ENCODE measurements around the gene C19orf85. TPM values are rescaled to one million over a fixed set of nuclear protein-coding genes. Genes with fewer than 3 reads are reported as not detected.
"Not testable (repeated sequence)": the region's sequence is repeated elsewhere in the genome, so short reads cannot be mapped to it uniquely, and the experiment has no call there.

C19orf85 gene
- total and polyA plus RNA-seq, 2 experiments from 2014 or later = 1.7 to 3.4 TPM

DNA sequence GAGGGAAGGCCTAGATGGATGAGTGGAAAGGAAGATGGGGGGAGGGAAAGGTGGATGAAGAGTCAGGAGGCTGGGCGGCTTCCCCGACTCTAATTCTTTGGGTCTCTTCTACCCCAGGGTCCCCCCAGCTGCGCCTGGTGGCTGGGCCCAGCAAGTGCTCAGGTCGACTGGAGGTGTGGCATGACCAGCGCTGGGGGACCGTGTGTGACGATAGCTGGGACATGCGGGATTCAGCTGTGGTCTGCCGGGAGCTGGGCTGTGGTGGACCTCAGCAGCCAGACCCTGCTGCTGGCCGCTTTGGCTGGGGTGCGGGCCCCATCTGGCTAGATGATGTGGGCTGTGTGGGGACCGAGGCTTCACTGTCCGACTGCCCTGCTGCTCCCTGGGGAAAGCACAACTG lies 33.2 kb upstream of the C19orf85 start (continued):
- TF ChIP-seq, protein P1, sequence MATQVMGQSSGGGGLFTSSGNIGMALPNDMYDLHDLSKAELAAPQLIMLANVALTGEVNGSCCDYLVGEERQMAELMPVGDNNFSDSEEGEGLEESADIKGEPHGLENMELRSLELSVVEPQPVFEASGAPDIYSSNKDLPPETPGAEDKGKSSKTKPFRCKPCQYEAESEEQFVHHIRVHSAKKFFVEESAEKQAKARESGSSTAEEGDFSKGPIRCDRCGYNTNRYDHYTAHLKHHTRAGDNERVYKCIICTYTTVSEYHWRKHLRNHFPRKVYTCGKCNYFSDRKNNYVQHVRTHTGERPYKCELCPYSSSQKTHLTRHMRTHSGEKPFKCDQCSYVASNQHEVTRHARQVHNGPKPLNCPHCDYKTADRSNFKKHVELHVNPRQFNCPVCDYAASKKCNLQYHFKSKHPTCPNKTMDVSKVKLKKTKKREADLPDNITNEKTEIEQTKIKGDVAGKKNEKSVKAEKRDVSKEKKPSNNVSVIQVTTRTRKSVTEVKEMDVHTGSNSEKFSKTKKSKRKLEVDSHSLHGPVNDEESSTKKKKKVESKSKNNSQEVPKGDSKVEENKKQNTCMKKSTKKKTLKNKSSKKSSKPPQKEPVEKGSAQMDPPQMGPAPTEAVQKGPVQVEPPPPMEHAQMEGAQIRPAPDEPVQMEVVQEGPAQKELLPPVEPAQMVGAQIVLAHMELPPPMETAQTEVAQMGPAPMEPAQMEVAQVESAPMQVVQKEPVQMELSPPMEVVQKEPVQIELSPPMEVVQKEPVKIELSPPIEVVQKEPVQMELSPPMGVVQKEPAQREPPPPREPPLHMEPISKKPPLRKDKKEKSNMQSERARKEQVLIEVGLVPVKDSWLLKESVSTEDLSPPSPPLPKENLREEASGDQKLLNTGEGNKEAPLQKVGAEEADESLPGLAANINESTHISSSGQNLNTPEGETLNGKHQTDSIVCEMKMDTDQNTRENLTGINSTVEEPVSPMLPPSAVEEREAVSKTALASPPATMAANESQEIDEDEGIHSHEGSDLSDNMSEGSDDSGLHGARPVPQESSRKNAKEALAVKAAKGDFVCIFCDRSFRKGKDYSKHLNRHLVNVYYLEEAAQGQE (IDR thresholded peaks at IDR 0.05; ENCODE audit: unreplicated experiment) = no peak

DNA sequence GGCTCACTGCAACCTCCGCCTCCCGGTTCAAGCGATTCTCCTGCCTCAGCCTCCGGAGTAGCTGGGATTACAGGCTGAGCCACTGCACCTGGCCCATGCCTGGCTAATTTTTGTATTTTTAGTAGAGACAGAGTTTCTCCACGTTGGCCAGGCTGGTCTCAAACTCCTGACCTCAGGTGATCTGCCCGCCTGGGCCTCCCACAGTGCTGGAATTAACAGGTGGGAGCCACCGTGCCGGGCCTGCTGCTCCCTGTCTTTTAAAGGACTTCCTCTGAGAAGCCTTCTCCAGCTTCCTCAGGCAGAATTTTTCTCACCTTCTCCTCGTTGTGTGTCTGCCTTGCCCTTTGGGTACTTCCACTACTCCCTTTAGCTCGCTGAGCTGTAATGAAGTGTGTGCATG lies 32.3 kb upstream of the C19orf85 start:
- not testable (repeated sequence) for H3K36me3 Mint-ChIP-seq (ENCODE audit: low read depth); H3K79me2 ChIP-seq (replicated peaks; ENCODE audit: insufficient read depth); H4K20me1 ChIP-seq (replicated peaks; ENCODE audit: insufficient read depth); H3K4me3 Mint-ChIP-seq; H3K27me3 ChIP-seq (ENCODE audit: insufficient read depth); H3K27ac Mint-ChIP-seq; H3K27ac ChIP-seq (ENCODE audit: low read depth); DNase-seq (ENCODE audit: low spot score); H3F3A ChIP-seq (replicated peaks; ENCODE audit: low read depth); H3K27me3 Mint-ChIP-seq (ENCODE audit: insufficient read depth, low read depth, poor library complexity); H2AFZ ChIP-seq; H3K9me2 ChIP-seq (ENCODE audit: insufficient read depth); H3K4me1 ChIP-seq (ENCODE audit: insufficient read depth); H3K9me3 Mint-ChIP-seq; H3K36me3 ChIP-seq (ENCODE audit: insufficient read depth); ATAC-seq; H3K4me3 ChIP-seq; H3K4me2 ChIP-seq
- H3K4me1 Mint-ChIP-seq = peaks cover 13% of the 10 kb centered on the region

DNA sequence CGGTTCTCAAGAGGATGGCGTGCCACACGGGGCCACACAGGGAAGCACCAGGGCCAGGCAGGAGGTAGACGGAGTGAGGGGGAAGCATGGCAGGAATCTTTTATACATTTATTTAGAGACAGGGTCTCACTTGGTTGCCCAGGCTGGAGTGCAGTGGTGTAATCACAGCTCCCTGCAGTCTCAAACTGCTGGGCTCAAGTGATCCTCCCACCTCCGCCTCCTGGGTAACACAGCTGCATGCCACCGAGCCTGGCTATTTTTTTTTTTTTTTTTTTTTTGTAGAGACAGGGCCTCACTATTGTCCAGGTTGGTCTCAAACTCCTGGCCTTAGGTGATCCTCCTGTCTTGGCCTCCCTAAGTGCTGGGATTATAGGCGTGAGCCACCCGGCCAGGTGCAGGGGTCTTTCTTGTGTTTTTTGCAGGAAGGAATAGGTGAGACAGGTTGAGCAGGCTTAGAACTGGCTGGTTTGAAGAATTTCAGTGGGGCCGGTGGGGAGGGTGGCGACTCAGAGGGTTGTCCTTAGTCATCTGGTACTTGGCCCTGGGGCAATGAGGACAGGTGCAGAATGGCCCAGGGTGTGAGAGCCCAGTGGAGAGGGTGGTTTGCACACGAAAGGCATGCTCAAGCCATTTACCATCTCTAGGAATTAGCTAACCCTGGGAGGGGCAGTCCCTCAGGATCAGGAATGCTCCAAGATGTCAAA lies 31.2 kb upstream of the C19orf85 start:
- no peaks in the 10 kb centered on the region; the same call in 2 of the 3 replicates for H3K36me3 Mint-ChIP-seq (ENCODE audit: low read depth)
- Histone ChIP-seq H3F3A (replicated peaks; ENCODE audit: low read depth) (no peaks in the 10 kb centered on the region), H3K9me2 (ENCODE audit: insufficient read depth) (no peaks in the 10 kb centered on the region), H3K27ac (ENCODE audit: low read depth) (no peak overlapping the region), H3K36me3 (ENCODE audit: insufficient read depth) (no peaks in the 10 kb centered on the region), H2AFZ (no peak overlapping the region), H4K20me1 (replicated peaks; ENCODE audit: insufficient read depth) (no peaks in the 10 kb centered on the region), H3K27me3 (ENCODE audit: insufficient read depth) (no peaks in the 10 kb centered on the region), H3K4me1 (ENCODE audit: insufficient read depth) (peaks cover 9% of the 10 kb centered on the region; the same call in 1 of the 2 replicates), H3K4me2 (no peak overlapping the region), H3K4me3 (no peak overlapping the region), H3K79me2 (replicated peaks; ENCODE audit: insufficient read depth) (no peaks in the 10 kb centered on the region)
- ATAC-seq (peak; percentile 62), DNase-seq (ENCODE audit: low spot score) (no peak)
- peaks cover 2% of the 10 kb centered on the region for H3K27me3 Mint-ChIP-seq (ENCODE audit: insufficient read depth, low read depth, poor library complexity)
- no peak overlapping the region; the same call in 2 of the 3 replicates for H3K4me3 Mint-ChIP-seq
- H3K9me3 Mint-ChIP-seq = no peaks in the 10 kb centered on the region; the same call in 2 of the 3 replicates
- TF ChIP-seq POLR2AphosphoS5 (IDR thresholded peaks at IDR 0.05; ENCODE audit: low read depth) (no peak), JUNB (IDR thresholded peaks at IDR 0.05; ENCODE audit: unreplicated experiment) (no peak), EZH2 (IDR thresholded peaks at IDR 0.05; ENCODE audit: low read depth, unreplicated experiment) (no peak), NANOG (IDR thresholded peaks at IDR 0.05; ENCODE audit: borderline replicate concordance) (no peak)
- TF ChIP-seq, protein P2, sequence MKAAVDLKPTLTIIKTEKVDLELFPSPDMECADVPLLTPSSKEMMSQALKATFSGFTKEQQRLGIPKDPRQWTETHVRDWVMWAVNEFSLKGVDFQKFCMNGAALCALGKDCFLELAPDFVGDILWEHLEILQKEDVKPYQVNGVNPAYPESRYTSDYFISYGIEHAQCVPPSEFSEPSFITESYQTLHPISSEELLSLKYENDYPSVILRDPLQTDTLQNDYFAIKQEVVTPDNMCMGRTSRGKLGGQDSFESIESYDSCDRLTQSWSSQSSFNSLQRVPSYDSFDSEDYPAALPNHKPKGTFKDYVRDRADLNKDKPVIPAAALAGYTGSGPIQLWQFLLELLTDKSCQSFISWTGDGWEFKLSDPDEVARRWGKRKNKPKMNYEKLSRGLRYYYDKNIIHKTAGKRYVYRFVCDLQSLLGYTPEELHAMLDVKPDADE (IDR thresholded peaks at IDR 0.05) = no peak
- TF ChIP-seq, protein P3, sequence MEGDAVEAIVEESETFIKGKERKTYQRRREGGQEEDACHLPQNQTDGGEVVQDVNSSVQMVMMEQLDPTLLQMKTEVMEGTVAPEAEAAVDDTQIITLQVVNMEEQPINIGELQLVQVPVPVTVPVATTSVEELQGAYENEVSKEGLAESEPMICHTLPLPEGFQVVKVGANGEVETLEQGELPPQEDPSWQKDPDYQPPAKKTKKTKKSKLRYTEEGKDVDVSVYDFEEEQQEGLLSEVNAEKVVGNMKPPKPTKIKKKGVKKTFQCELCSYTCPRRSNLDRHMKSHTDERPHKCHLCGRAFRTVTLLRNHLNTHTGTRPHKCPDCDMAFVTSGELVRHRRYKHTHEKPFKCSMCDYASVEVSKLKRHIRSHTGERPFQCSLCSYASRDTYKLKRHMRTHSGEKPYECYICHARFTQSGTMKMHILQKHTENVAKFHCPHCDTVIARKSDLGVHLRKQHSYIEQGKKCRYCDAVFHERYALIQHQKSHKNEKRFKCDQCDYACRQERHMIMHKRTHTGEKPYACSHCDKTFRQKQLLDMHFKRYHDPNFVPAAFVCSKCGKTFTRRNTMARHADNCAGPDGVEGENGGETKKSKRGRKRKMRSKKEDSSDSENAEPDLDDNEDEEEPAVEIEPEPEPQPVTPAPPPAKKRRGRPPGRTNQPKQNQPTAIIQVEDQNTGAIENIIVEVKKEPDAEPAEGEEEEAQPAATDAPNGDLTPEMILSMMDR (conservative IDR thresholded peaks at IDR 0.05; ENCODE audit: low read depth in 2 of 2) = no peak
- TF ChIP-seq, protein P1 (IDR thresholded peaks at IDR 0.05; ENCODE audit: unreplicated experiment) = no peak
- peaks cover 16% of the 10 kb centered on the region for H3K4me1 Mint-ChIP-seq
- H3K27ac Mint-ChIP-seq = no peak overlapping the region
